ENCODE measurements around the gene TDRD9. TPM values are rescaled to one million over a fixed set of nuclear protein-coding genes. Genes with fewer than 3 reads are reported as not detected.
"Not testable (repeated sequence)": the region's sequence is repeated elsewhere in the genome, so short reads cannot be mapped to it uniquely, and the experiment has no call there.

The TDRD9 gene
- total and polyA plus RNA-seq, 7 experiments from 2014 or later = 0.16 to 6.4 (median 0.43) TPM; not detected in 1

GRCh38 chr14:103887557-103888115, 40.6 kb upstream of the TDRD9 start:
- Mint-ChIP-seq H3K27ac (no peak overlapping the region), H3K36me3 (no peaks in the 10 kb centered on the region), H3K4me1 (no peaks in the 10 kb centered on the region), H3K9me3 (no peaks in the 10 kb centered on the region), H3K27me3 (no peaks in the 10 kb centered on the region), H3K4me3 (no peak overlapping the region)
- intact Hi-C loops (cut with micrococcal nuclease) = no loop called here
- ChIA-PET POLR2A (no interaction called here), CTCF (no interaction called here)
- no peaks in the 10 kb centered on the region for H3K4me1 ChIP-seq (ENCODE audit: control insufficient read depth in 2 of 2, insufficient read depth in 2 of 2, low read length in 2 of 2)
- ATAC-seq (no peak), DNase-seq (no peak)
- no peak overlapping the region for H3K4me3 ChIP-seq (ENCODE audit: low read length)
- H3K27me3 ChIP-seq (ENCODE audit: control insufficient read depth in 2 of 2, insufficient read depth in 2 of 2, low read length in 2 of 2) = no peaks in the 10 kb centered on the region
- H3K27ac ChIP-seq (ENCODE audit: low read depth, low read length) = no peak overlapping the region
- no peaks in the 10 kb centered on the region for H3K9me3 ChIP-seq (ENCODE audit: control insufficient read depth in 2 of 3, low read length in 3 of 3)
- no peaks in the 10 kb centered on the region for H3K36me3 ChIP-seq (ENCODE audit: control insufficient read depth in 2 of 3, insufficient read depth in 3 of 3, low read length in 3 of 3)

GRCh38 chr14:103889002-103889312, 39.3 kb upstream of the TDRD9 start:
- not testable (repeated sequence) for H3K27me3 Mint-ChIP-seq

GRCh38 chr14:103889313-103890051, 38.8 kb upstream of the TDRD9 start:
- H3K9me3 Mint-ChIP-seq = no peaks in the 10 kb centered on the region
- Histone ChIP-seq H3K9me3 (ENCODE audit: control insufficient read depth in 2 of 3, low read length in 3 of 3) (no peaks in the 10 kb centered on the region), H3K4me1 (ENCODE audit: control insufficient read depth in 2 of 2, insufficient read depth in 2 of 2, low read length in 2 of 2) (no peaks in the 10 kb centered on the region), H3K27me3 (ENCODE audit: control insufficient read depth in 2 of 2, insufficient read depth in 2 of 2, low read length in 2 of 2) (no peaks in the 10 kb centered on the region), H3K4me3 (ENCODE audit: low read length) (no peak overlapping the region), H3K36me3 (ENCODE audit: control insufficient read depth in 2 of 3, insufficient read depth in 3 of 3, low read length in 3 of 3) (no peaks in the 10 kb centered on the region), H3K27ac (ENCODE audit: low read depth, low read length) (no peak overlapping the region)
- no peak overlapping the region for H3K27ac Mint-ChIP-seq
- ChIA-PET POLR2A (no interaction called here), CTCF (no interaction called here)
- intact Hi-C loops (cut with micrococcal nuclease) = no loop called here
- ATAC-seq (no peak), DNase-seq (no peak)
- no peak overlapping the region for H3K4me3 Mint-ChIP-seq
- H3K4me1 Mint-ChIP-seq = no peaks in the 10 kb centered on the region
- H3K36me3 Mint-ChIP-seq = no peaks in the 10 kb centered on the region
- no peaks in the 10 kb centered on the region for H3K27me3 Mint-ChIP-seq

More at GRCh38 chr14:103889002-103889312, 39.3 kb upstream of the TDRD9 start:
- H3K9me3 ChIP-seq (ENCODE audit: control insufficient read depth in 2 of 3, low read length in 3 of 3); H3K27ac Mint-ChIP-seq; DNase-seq; ATAC-seq; H3K4me3 ChIP-seq (ENCODE audit: low read length); CTCF ChIA-PET; H3K36me3 Mint-ChIP-seq; H3K9me3 Mint-ChIP-seq; intact Hi-C loops (cut with micrococcal nuclease); H3K27me3 ChIP-seq (ENCODE audit: control insufficient read depth in 2 of 2, insufficient read depth in 2 of 2, low read length in 2 of 2); H3K4me3 Mint-ChIP-seq; H3K27ac ChIP-seq (ENCODE audit: low read depth, low read length); H3K4me1 ChIP-seq (ENCODE audit: control insufficient read depth in 2 of 2, insufficient read depth in 2 of 2, low read length in 2 of 2); POLR2A ChIA-PET; H3K36me3 ChIP-seq (ENCODE audit: control insufficient read depth in 2 of 3, insufficient read depth in 3 of 3, low read length in 3 of 3); H3K4me1 Mint-ChIP-seq: not testable (repeated sequence)

GRCh38 chr14:103890052-103890371, 38.2 kb upstream of the TDRD9 start:
- no peaks in the 10 kb centered on the region for H3K36me3 Mint-ChIP-seq
- ATAC-seq (no peak), DNase-seq (no peak)
- H3K27ac Mint-ChIP-seq = no peak overlapping the region
- Histone ChIP-seq H3K9me3 (ENCODE audit: control insufficient read depth in 2 of 3, low read length in 3 of 3) (no peaks in the 10 kb centered on the region), H3K36me3 (ENCODE audit: control insufficient read depth in 2 of 3, insufficient read depth in 3 of 3, low read length in 3 of 3) (no peaks in the 10 kb centered on the region), H3K4me1 (ENCODE audit: control insufficient read depth in 2 of 2, insufficient read depth in 2 of 2, low read length in 2 of 2) (no peaks in the 10 kb centered on the region), H3K27me3 (ENCODE audit: control insufficient read depth in 2 of 2, insufficient read depth in 2 of 2, low read length in 2 of 2) (no peaks in the 10 kb centered on the region), H3K27ac (ENCODE audit: low read depth, low read length) (no peak overlapping the region), H3K4me3 (ENCODE audit: low read length) (no peak overlapping the region)
- H3K9me3 Mint-ChIP-seq = no peaks in the 10 kb centered on the region
- H3K27me3 Mint-ChIP-seq = no peaks in the 10 kb centered on the region
- no peaks in the 10 kb centered on the region for H3K4me1 Mint-ChIP-seq
- intact Hi-C loops (cut with micrococcal nuclease) = no loop called here
- H3K4me3 Mint-ChIP-seq = no peak overlapping the region
- ChIA-PET POLR2A (no interaction called here), CTCF (no interaction called here)

- H3K36me3 ChIP-seq (ENCODE audit: control insufficient read depth in 2 of 3, insufficient read depth in 3 of 3, low read length in 3 of 3) = no peaks in the 10 kb centered on the region
- H3K4me3 ChIP-seq (ENCODE audit: low read length) = no peak overlapping the region
- ChIA-PET POLR2A (no interaction called here), CTCF (no interaction called here)
- Mint-ChIP-seq H3K36me3 (no peaks in the 10 kb centered on the region), H3K9me3 (no peaks in the 10 kb centered on the region), H3K27me3 (no peaks in the 10 kb centered on the region), H3K4me3 (no peak overlapping the region), H3K27ac (no peak overlapping the region), H3K4me1 (no peaks in the 10 kb centered on the region)
- H3K9me3 ChIP-seq (ENCODE audit: control insufficient read depth in 2 of 3, low read length in 3 of 3) = no peaks in the 10 kb centered on the region
- intact Hi-C loops (cut with micrococcal nuclease) = no loop called here
- H3K27ac ChIP-seq (ENCODE audit: low read depth, low read length) = no peak overlapping the region
- ATAC-seq (no peak), DNase-seq (no peak)
- H3K4me1 ChIP-seq (ENCODE audit: control insufficient read depth in 2 of 2, insufficient read depth in 2 of 2, low read length in 2 of 2) = no peaks in the 10 kb centered on the region
- H3K27me3 ChIP-seq (ENCODE audit: control insufficient read depth in 2 of 2, insufficient read depth in 2 of 2, low read length in 2 of 2) = no peaks in the 10 kb centered on the region
These were observed 37.2 kb upstream of the TDRD9 start for GRCh38 chr14:103890821-103891666.

GRCh38 chr14:103891667-103892215, 36.5 kb upstream of the TDRD9 start:
- no peak for DNase-seq
- POLR2A ChIA-PET = no interaction called here
- CTCF ChIA-PET = no interaction called here
- Histone ChIP-seq H3K9me3 (ENCODE audit: control insufficient read depth in 2 of 3, low read length in 3 of 3) (no peaks in the 10 kb centered on the region), H3K27ac (ENCODE audit: low read depth, low read length) (no peak overlapping the region), H3K27me3 (ENCODE audit: control insufficient read depth in 2 of 2, insufficient read depth in 2 of 2, low read length in 2 of 2) (no peaks in the 10 kb centered on the region), H3K4me1 (ENCODE audit: control insufficient read depth in 2 of 2, insufficient read depth in 2 of 2, low read length in 2 of 2) (no peaks in the 10 kb centered on the region), H3K36me3 (ENCODE audit: control insufficient read depth in 2 of 3, insufficient read depth in 3 of 3, low read length in 3 of 3) (no peaks in the 10 kb centered on the region), H3K4me3 (ENCODE audit: low read length) (no peak overlapping the region)
- H3K9me3 Mint-ChIP-seq = peaks cover 0 to 3% (median 0%) of the 10 kb centered on the region in 11 donors
- ATAC-seq = no peak
- H3K36me3 Mint-ChIP-seq = peaks cover 0 to 2% (median 0%) of the 10 kb centered on the region in 5 donors
- H3K4me1 Mint-ChIP-seq = peaks cover 0 to 3% (median 0%) of the 10 kb centered on the region in 7 donors
- H3K27me3 Mint-ChIP-seq = no peaks in the 10 kb centered on the region
- H3K4me3 Mint-ChIP-seq = no peak overlapping the region
- intact Hi-C loops (cut with micrococcal nuclease) = no loop called here
- no peak overlapping the region for H3K27ac Mint-ChIP-seq

Measured in naive thymus-derived CD4-positive, alpha-beta T cell (primary cell).